Breast epithelium (tissue), 4 donors: ENCODE data around the gene RCOR2. TPM values are rescaled to one million over a fixed set of nuclear protein-coding genes. Genes with fewer than 3 reads are reported as not detected.

Experiments used
- DNase-seq, 2 donors: peaks; one replicate each; pipeline ENCODE4 v3.0.0-alpha.2; 2019; ENCODE audit warnings: low spot score in 2 of 2
- H3K27ac ChIP-seq, 2 donors: fragments of 200-600 bp; sonication (generic) in 1 of 2; one replicate each; pipeline ENCODE4 v1.5.1; 2016 to 2019; ENCODE audit warnings: mild to moderate bottlenecking in 1 of 2
- H3K27me3 ChIP-seq, 2 donors: fragments of 200-600 bp; sonication (generic) in 1 of 2; one replicate each; pipeline versions ENCODE4 v1.5.1 to v1.6.0; 2017 to 2019; ENCODE audit warnings: control low read depth in 1 of 2, mild to moderate bottlenecking in 1 of 2
- H3K36me3 ChIP-seq: fragments of 200-600 bp; one replicate; pipeline ENCODE4 v1.5.1; 2019
- H3K4me1 ChIP-seq, 2 donors: fragments of 200-600 bp; sonication (generic); one replicate each; pipeline ENCODE4 v1.5.1; 2016 to 2019; ENCODE audit warnings: control low read depth in 1 of 2
- H3K4me3 ChIP-seq, 3 donors: fragments of 200-600 bp; sonication (generic); 1 replicate in 2 of 3; 2 replicates in 1 of 3; pipeline ENCODE4 v1.5.1; 2016 to 2019; ENCODE audit warnings: mild to moderate bottlenecking in 3 of 3, moderate library complexity in 2 of 3
- H3K9me3 ChIP-seq, 2 donors: fragments of 200-600 bp; sonication (generic) in 1 of 2; one replicate each; pipeline ENCODE4 v1.5.1; 2016 to 2019; ENCODE audit warnings: control low read depth in 1 of 2
- POLR2A ChIP-seq: fragments of 450-650 bp; IDR thresholded peaks from one replicate; pipeline ENCODE4 v1.6.1; 2016; ENCODE audit warnings: antibody characterized with exemption, mild to moderate bottlenecking, moderate library complexity
- POLR2AphosphoS5 ChIP-seq, 3 donors: sonication (generic); formaldehyde crosslinking; IDR thresholded peaks; one replicate each; pipeline ENCODE4 v1.6.1; 2017; ENCODE audit warnings: antibody characterized with exemption in 3 of 3
- intact Hi-C: fragments of 100-400 bp; cut with DNase I; formaldehyde crosslinking; loops from one replicate; pipeline ENCODE4 v1.15.1; 2023; ENCODE audit warnings: low total_unique reads
- total RNA-seq, 3 donors: library from RNA; depleted of rRNA; stranded (reverse); fragments of >200 nt; gene quantifications; one replicate each; pipeline ENCODE4 v1.1.0, GENCODE V29; 2016
- TF ChIP-seq, protein P1 (sequence below), 3 donors: fragments of 450-650 bp; IDR thresholded peaks; one replicate each; pipeline ENCODE4 v1.5.1; 2016 to 2017; ENCODE audit warnings: antibody characterized with exemption in 3 of 3, mild to moderate bottlenecking in 3 of 3, moderate library complexity in 3 of 3

The RCOR2 gene
- total RNA-seq, 3 donors from 2014 or later, result 0.16 to 0.33 (median 0.29) TPM

DNA sequence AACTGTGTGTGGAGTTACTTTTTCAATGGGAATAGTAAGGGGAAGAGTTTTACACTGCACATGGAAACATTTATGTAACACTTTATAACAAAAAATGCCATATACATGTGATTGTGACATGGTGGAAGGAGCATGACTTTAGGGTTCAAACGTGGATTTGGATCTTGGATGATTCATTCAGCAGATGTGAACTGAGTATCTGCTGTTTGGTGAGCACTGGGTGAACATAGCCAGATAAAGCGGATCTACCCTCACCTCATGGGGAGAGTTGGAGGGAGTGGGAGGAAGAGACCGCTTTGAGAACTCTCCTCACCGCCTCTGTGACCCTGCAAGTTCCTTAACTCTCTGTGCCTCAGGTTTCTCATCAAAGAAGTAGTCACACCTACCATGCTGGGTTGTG is 24.9 kb upstream of the RCOR2 start:
- Histone ChIP-seq H3K27ac (no peak overlapping the region), H3K36me3 (no peaks in the 10 kb centered on the region), H3K27me3 (no peaks in the 10 kb centered on the region), H3K9me3 (no peaks in the 10 kb centered on the region), H3K4me1 (peaks cover 0 to 10% of the 10 kb centered on the region in 2 donors), H3K4me3 (no peak overlapping the region)
- DNase-seq, result no peak
- TF ChIP-seq POLR2AphosphoS5 (IDR thresholded peaks at IDR 0.05) (no peak), POLR2A (no peak)
- TF ChIP-seq, protein P1, sequence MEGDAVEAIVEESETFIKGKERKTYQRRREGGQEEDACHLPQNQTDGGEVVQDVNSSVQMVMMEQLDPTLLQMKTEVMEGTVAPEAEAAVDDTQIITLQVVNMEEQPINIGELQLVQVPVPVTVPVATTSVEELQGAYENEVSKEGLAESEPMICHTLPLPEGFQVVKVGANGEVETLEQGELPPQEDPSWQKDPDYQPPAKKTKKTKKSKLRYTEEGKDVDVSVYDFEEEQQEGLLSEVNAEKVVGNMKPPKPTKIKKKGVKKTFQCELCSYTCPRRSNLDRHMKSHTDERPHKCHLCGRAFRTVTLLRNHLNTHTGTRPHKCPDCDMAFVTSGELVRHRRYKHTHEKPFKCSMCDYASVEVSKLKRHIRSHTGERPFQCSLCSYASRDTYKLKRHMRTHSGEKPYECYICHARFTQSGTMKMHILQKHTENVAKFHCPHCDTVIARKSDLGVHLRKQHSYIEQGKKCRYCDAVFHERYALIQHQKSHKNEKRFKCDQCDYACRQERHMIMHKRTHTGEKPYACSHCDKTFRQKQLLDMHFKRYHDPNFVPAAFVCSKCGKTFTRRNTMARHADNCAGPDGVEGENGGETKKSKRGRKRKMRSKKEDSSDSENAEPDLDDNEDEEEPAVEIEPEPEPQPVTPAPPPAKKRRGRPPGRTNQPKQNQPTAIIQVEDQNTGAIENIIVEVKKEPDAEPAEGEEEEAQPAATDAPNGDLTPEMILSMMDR (IDR thresholded peaks at IDR 0.05), result no peak
- intact Hi-C loops, result no loop called here

DNA sequence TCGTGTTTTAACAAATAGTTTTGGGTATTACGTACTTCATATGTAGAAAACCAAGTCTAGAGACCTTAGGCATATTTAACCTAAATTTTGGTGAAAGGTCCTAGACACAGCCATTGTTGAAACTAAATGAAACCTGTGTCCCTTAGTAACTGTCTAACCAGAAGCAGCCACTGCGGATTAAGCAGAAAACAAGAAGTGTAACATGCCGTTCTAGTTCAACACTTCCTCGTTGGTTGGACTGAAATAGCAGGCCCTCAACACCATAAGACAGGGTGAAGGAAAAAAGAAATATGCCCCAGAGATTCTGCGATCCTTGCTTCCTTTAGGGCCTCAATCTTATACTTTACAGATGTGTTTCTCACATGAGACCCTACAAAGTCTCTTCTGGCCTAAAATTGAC is 23.8 kb upstream of the RCOR2 start:
- intact Hi-C loops, result no loop called here
- Histone ChIP-seq H3K27me3 (no peaks in the 10 kb centered on the region), H3K4me3 (no peak overlapping the region), H3K27ac (peak overlapping the region in 1 of 2 donors; percentile 11), H3K4me1 (peaks cover 0 to 10% of the 10 kb centered on the region in 2 donors), H3K36me3 (no peaks in the 10 kb centered on the region), H3K9me3 (no peaks in the 10 kb centered on the region)
- TF ChIP-seq POLR2AphosphoS5 (IDR thresholded peaks at IDR 0.05), result no peak
- TF ChIP-seq, protein P1 (IDR thresholded peaks at IDR 0.05), result no peak
- TF ChIP-seq POLR2A, result no peak
- no peak for DNase-seq

DNA sequence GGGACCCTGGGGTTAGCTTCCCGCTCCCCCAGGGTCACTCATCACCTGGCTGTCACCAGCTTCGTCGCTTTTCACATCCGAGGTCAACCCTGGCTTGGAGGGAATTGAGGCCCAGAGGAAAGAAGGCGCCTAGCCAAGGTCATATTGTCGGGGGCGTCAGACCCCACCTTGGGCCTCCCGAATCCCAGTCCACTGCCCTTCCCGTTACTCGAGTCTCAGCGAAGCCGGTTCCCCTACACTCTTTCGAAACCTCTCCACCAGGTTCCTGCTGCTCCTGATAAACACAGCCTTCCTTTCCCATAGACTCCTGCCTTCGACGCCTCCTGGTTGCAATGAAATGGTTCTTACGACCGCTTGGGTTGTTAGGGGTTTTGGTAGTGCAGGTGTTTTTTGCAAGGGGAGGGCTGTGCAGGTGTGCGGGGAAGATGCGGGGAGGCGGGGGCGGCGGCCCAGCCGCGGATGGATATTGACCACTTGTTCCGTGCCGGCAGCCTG is 22.5 kb upstream of the RCOR2 start:
- DNase-seq, result no peak
- peak overlapping the region; percentile 68 to 76 (median 74) for H3K4me3 ChIP-seq
- no peaks in the 10 kb centered on the region for H3K36me3 ChIP-seq
- no peaks in the 10 kb centered on the region for H3K9me3 ChIP-seq
- TF ChIP-seq POLR2A (no peak), POLR2AphosphoS5 (IDR thresholded peaks at IDR 0.05) (no peak)
- TF ChIP-seq, protein P1 (IDR thresholded peaks at IDR 0.05), result no peak
- peaks cover 0 to 4% of the 10 kb centered on the region in 2 donors for H3K4me1 ChIP-seq
- intact Hi-C loops, result loop anchor here (2.0 kb wide), 1 partner anchor 171 kb away; the partner anchor contains the start of gene ZFTA
- H3K27ac ChIP-seq, result peak overlapping the region; percentile 76 to 88
- H3K27me3 ChIP-seq, result no peaks in the 10 kb centered on the region

DNA sequence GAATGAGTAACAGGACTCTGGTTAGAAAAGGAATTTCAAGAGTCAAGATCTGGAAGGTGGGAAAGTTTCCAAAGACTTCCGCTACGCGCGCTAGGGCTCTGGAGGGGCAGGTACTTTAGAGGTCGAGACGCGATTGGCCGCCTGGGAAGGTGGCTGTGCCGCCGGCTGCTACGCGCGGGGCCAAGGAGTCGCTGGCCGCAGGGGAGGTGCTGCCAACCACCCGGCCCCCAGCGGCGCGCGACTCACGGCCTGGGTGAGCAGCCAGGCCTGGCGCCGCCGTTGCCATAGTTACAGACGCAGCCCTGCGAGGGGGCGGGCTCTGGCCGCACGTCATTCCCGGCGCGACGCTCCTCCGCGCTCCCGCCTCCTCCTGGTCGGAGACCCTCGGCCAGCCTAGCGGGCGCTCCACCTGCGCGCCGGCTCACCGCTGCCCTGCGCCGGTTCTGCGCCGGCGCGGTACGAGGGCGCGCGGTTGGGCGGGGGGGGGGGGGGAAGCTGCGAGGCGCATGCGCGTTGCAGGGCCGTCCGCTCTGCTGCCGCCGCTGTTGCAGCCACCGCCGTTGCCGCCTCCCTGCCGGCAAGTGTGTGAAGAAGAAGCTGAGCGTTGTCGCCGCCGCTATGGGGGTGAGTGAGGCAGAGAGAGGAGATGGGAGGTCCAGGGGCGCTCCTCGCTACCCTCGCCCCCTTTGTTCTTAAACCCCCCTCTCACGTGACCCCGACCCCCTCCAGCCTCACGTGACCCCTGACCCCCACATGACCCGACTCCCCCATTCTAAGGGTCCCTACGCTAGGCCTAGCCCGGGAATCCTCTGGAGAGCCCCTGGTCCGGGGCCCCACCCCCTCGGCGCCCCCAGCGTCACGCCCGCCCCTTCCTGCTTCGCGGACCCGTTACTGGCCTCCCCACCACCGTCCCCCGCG is 21.8 kb upstream of the RCOR2 start, which contains the start of gene NAA40:
Gene NAA40 (plus strand): TSS at position 524 of the 918 bp plus-strand sequence. CDS start 95 bp downstream, at position 619.
- no peak for TF ChIP-seq POLR2A
- peak in 2 of 3 donors; percentile 12 to 56 for TF ChIP-seq POLR2AphosphoS5 (IDR thresholded peaks at IDR 0.05)
- TF ChIP-seq, protein P1 (IDR thresholded peaks at IDR 0.05), result peak in 1 of 3 donors; percentile 10
- H3K27me3 ChIP-seq, result no peaks in the 10 kb centered on the region
- no peaks in the 10 kb centered on the region for H3K9me3 ChIP-seq
- DNase-seq, result peak; percentile 85
- intact Hi-C loops, result loop anchor here (2.0 kb wide), 1 partner anchor 170 kb away; the partner anchor contains the start of gene ZFTA
- peak within 1 kb of the TSS; percentile 76 to 88 for H3K27ac ChIP-seq
- H3K4me3 ChIP-seq, result peak within 1 kb of the TSS; percentile 68 to 76 (median 74)
- peaks cover 0 to 4% of the 10 kb centered on the region in 2 donors for H3K4me1 ChIP-seq
- no peaks in the 10 kb centered on the region for H3K36me3 ChIP-seq
